GM13977 (cell line): ENCODE measurements around the gene EIF4G2.

ENCODE experiments used
- DNase-seq: peaks from one replicate; pipeline ENCODE4 v3.0.0; 2012; ENCODE audit warnings: low spot score
- in situ Hi-C: fragments of 300-500 bp; cut with MboI; formaldehyde crosslinking; loops from one replicate; pipeline ENCODE4 v1.12.0; 2022; ENCODE audit warnings: low sequenced_read_pairs, low pct_unique_long_range_greater_than_20kb, mixed read lengths, inconsistent platforms; ENCODE audit not compliant: unreplicated experiment
- TF ChIP-seq, protein P1 (sequence below): IDR thresholded peaks from 2 replicates; pipeline ENCODE4 v1.5.1; 2012; ENCODE audit warnings: mild to moderate bottlenecking, control low read depth; ENCODE audit not compliant: insufficient read depth; ENCODE audit errors: extremely low read depth, missing control alignments

EIF4G2 gene

GRCh38 chr11:10778217-10778970 is 30.3 kb downstream of the EIF4G2 start:
- DNase-seq: no peak
- TF ChIP-seq, protein P1, sequence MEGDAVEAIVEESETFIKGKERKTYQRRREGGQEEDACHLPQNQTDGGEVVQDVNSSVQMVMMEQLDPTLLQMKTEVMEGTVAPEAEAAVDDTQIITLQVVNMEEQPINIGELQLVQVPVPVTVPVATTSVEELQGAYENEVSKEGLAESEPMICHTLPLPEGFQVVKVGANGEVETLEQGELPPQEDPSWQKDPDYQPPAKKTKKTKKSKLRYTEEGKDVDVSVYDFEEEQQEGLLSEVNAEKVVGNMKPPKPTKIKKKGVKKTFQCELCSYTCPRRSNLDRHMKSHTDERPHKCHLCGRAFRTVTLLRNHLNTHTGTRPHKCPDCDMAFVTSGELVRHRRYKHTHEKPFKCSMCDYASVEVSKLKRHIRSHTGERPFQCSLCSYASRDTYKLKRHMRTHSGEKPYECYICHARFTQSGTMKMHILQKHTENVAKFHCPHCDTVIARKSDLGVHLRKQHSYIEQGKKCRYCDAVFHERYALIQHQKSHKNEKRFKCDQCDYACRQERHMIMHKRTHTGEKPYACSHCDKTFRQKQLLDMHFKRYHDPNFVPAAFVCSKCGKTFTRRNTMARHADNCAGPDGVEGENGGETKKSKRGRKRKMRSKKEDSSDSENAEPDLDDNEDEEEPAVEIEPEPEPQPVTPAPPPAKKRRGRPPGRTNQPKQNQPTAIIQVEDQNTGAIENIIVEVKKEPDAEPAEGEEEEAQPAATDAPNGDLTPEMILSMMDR: no peak
- in situ Hi-C loops: no loop called here

- in situ Hi-C loops: no loop called here
- no peak for DNase-seq
- TF ChIP-seq, protein P1: no peak
These were observed 30.9 kb downstream of the EIF4G2 start for GRCh38 chr11:10777806-10778205.

DNA sequence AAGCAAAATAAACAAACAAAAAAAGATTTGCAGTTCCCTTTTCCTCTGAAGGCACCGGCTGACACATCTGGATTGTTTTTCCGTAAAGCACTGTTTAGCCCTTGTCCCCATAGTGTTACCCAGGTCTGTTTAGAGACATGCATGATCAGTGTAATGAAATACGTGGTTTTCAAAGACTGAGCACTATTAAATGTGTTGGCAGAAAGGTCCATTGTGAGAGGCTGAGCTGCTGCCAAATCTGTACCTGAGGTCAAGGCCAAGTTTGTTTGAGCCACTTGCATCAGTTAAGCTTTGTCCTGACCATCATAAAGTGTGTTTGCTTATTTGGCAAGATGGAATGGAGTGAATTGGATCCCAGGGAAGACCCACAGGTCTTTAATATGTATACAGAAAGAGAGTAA is 31.3 kb downstream of the EIF4G2 start:
- in situ Hi-C loops: no loop called here
- DNase-seq: no peak
- TF ChIP-seq, protein P1: no peak

GRCh38 chr11:10774811-10775210 is 33.9 kb downstream of the EIF4G2 start:
- in situ Hi-C loops: no loop called here
- TF ChIP-seq, protein P1: no peak
- no peak for DNase-seq

DNA sequence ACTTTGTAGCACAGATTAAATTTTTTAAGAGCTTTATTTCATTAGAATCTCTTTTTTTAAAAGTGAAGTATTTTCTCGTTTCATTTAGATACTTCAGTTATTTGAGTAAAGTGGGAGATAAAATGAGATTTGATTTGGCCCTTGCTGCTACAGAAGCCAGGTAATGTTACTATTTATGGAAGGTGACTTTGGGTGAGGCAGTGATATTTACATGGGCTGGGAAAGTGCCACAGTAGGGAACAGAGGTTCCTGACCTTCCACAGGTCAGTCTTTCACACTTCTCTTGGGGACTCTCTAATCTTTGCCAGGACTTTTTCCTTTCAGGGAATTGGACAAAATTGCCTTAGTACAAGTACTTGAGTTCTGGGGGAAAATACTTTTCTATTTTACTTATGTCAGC is 37.3 kb downstream of the EIF4G2 start:
- TF ChIP-seq, protein P1: no peak
- DNase-seq: no peak
- in situ Hi-C loops: no loop called here

DNA sequence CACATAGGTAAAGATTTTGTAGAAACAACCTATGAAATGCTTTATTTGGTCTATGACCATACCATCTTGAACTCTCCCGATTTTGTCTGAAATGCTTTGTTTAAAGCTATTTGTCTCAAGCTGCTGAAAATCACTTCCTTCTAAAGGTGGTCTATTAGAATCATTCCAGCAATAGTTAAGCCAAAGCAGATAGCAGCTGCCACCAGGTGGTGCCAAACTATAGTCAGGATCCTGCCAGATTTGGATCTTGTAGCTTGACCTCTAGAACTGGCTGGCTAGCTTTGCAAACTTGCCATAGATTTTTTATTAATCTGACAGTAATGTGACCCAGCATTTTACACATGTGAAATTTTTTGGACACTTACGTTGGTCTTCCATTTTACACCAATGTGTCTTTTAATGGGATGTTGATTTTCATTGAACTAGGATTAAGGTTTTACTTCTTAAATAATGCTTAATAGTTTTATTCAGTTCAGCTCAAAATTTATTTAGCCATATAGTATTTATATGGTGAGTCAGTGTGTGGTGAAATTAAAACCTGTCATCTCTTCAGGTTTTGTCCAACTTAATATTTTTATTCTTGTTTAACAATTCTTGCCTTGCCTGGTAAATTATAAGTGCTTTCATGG is 38.0 kb downstream of the EIF4G2 start:
- in situ Hi-C loops: no loop called here
- no peak for DNase-seq
- TF ChIP-seq, protein P1: peak; percentile 67
